Measurements from ENCODE around the gene TMA16.
A peak's percentile ranks its signal among the peaks of the same experiment; 100 is the strongest.

TMA16 gene

GRCh38 chr4:163565226-163566135 lies 71.0 kb downstream of the TMA16 start:
- no peak for DNase-seq

- DNase-seq, result peak; percentile 5
These were observed 71.8 kb downstream of the TMA16 start for GRCh38 chr4:163566257-163566796.

- DNase-seq, result no peak
These were observed 74.4 kb downstream of the TMA16 start for GRCh38 chr4:163568843-163569242.

All from NCI-H526 treated with DMSO at 0.1 percent for 48 hours (cell line).